ENCODE results near the gene LAMC1.
A peak's percentile ranks its signal among the peaks of the same experiment; 100 is the strongest.
"Not testable (repeated sequence)": the region's sequence is repeated elsewhere in the genome, so short reads cannot be mapped to it uniquely, and the experiment has no call there.

LAMC1 gene

DNA sequence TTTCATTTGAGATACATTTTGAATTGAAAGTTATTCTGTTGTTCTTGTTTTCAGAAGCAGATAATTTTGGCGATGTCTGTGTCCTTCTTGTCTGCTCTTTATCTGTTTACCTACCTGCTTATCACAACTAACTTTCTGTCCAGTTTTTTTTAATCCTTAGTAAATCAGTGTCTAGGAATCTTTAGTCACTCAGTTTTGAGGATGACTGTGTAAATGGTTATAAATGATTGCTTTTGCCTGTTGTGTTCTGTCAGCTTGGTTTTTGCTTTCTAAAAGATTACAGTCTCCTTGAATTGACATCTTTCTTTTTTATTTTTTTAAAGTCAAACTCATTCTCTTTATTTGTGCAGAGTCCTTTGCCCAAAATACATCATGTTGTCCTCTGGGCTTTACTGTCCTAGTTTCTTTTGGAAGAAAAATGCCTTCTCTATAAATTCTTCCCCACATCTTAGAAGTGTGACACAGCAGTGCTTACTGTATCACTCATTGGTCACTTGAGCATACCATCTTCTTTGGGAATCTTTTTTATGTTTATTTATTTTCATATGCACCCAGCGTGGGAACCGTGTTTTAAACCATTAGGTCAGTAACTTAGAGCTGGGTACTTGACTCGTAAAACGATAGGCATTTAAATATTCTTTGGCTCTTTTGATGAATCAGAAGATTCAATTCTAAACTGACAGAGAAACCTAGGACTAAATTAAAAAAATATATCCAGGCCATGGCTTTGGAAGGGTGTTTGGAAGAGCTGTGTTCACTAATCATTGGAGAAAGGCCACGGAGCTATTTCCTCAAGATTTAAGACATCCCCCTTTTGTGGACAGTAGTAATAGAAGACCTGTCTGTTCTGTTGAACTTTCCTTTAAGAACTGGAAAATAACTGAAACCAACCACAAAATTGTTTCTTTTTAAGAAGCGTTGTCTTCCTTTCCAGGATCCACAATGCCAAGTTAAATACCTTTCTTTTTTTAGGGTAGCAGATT is 20.9 kb downstream of the LAMC1 start:
- DNase-seq, result no peak

DNA sequence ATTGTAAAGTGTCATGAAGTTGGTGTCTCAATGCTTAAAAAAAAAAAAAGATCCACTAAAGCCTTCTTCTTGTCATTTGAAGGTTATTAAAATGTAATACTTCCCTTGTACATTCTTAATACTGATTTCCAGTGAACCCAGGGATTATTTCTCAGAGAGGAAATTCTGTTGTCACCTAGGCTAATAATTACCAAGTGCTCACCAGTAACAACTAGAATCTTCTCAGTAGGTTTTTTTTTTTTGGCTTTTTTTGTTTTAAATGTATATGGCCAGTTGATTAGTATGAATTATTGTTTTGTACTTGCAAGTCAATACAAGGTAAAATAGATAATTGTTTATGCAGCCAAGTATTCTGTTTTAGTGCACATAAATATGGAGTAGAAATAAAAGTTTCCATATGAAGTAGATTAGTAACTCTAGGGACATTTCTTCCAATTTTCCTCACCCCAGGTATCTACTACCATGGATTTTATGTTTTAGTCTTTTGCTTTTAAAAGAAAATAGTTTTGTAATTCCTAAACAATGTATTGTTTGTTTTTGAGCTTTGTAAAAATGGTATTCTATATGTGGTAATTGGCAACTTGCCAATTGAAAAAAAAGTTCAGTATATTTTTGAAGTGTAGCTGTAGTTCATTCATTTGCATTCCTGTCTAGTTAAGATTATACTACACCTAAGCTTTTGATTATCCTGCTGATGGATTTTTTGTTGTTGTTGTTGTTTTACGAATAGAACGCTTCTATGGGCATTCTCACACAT is 21.9 kb downstream of the LAMC1 start:
- no peak for DNase-seq

DNA sequence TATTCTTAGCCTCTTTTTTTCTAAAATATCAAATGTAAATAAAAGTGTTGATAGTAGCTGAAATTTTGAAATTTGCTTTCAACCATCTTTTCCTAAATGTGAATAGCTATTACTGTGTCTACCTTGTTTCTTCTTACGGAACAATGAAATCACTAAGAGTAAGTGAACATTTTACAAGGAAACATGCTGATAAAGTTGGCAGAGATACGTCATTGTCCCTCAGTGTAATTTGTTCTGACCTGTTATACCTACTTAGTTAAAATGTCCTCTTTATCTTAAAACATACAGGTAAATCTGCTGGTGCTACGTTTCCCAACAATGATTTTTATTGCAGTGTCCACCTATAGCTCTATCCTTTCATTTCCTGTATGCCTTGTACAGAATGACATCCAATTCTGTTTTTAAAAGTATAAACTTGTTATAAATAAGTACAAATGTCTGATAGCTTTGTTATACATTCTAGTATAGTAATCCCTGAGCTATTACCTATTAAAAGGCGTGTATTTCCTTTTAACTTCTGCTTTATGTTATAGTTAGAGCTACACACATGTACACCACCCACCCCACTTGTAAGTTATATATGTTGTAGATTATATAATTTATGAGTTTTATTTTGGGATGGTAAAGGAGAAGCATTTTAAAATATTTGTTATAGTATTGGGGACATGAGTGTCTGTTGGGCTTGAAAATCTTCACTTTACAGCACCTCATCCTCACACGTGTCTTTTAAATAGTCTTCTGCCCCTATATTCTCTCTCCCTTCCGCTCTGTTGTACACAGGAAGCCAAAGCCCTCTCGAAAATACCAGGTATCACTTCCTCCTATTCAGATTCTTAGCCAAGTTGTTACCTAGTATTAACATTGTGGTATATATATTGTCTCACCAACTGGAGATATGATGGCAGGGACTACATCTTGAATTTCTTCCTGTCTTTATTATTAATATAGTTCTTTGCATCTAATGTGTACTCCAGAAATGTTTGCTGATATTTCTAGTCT is 25.2 kb downstream of the LAMC1 start:
- no peak for DNase-seq

DNA sequence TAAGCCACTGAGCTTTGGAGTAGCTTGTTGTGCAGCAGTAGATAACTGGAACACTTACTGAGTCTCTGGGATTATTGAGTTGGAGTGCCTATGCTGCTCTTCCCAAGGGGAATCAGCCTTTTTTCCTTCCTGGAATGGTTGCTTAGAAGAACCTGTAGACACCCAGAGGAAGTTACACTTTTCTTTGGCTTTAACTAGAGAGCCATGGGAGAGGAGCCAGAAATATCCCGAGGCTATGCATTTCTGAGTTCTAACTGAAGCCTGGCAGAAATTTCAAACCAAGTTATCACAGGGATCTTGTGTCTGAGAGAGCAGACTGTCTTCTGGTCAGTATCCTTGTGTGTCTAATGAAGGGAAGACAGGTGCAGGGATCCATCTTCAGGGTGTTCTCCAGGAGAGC is 28.3 kb downstream of the LAMC1 start:
- no peak for DNase-seq

DNA sequence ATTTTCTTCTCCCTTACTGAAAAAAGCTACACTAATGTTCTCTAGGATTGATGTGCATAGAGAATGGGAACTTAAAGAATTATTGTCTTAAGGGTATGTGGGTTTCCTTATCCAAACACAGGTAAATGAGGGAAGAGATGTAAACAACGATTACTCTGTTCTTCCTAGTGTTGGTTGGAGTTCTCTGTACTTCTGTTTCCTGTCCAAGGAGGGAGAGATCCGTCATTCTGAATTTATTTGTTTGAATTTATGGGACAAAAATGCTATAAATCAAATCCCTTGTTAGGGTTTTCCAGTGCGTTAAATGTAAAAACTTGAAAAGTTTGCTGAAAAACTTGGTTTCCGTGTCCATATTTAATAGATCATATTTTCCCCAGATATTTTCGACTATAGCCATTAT is 29.6 kb downstream of the LAMC1 start:
- DNase-seq, result no peak

DNA sequence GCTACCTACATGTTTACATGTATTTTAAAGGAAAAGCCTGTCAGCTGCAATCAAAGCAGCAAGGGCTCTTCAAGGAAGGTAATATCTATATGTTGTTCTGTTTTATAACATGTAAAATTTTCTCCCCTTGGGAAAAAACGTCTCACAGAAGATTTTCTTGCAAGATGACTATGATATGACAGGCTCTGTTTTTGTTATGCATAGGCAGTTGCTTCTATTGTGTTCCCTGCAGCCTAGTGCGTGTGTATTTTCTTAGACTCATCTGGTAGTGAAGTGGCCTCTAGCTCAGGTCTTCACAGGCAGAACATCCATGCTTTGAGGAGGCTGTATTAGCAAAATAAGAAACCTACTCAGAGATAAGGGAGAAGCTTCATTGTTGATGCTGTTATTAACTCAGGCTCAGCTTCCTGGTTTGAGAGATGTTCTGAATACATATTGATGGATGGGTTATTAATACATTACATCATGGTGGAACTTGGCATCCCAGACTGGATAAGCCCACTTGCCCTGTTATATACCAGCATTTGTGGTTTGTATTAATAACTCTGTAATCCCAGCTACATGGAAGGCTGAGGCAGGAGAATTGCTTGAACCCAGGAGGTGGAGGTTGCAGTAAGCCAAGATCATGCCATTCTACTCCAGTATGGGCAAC is 35.8 kb downstream of the LAMC1 start:
- no peak for DNase-seq

DNA sequence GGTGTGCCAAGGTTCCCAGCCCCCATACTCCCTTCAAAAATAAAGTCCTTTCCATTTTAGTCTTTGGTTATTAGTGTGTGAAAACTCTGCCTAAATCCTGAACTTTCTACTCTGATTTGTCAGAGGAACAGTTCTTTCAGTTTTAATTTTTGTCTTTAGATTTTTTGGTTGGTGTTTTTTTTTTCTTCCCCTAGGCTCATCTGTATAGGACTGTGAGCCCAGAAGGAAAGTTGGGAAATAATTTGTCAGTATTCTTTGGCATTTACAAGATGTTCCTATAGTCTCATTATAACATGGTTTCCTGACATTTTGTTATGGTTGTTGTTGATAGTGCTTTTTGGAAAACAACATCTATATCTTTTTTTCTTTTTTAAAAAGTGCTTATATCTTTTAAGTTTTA is 38.0 kb downstream of the LAMC1 start:
- DNase-seq, result no peak

DNA sequence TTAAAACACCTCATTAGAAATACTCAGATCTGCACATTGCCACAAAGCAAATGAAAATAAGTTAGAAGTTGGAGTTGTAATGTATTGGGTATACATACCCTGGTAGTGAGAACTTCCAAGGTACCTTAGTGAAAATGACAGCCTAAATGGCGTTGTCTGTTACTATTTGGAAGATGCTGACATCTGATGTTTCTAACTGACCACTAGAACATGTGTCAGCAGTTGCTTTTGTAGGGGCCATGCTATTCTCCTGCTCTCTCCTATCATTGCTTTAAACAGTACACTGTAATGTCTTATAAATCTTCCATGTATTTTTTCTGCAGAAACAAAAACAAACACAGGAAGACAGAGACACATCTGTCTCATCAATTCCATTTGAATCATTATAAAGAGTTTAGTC is 40.1 kb downstream of the LAMC1 start:
- no peak for DNase-seq

DNA sequence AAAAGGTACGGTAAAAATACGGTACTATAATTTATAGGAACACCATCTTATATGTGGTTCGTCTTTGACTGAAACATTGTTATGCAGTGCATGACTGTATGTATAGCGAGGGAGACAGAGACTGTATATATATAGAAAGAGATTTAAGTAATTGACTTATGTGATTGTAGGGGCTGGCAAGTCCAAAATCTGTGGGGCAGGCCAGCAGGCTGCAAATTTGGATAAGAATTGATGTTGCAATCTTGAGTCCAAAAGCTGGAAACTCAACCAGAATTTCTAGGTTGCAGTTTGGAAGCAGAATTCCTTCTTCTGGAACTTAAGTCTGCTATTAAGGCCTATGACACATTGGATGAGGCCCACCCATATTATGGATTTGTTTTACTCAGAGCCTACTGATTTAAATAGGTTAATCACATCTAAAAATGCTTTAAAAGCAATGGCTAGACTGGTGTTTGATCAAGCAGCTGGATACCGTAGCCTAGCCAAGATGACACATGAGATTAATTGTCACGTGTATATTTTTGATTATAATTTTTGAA is 42.0 kb downstream of the LAMC1 start:
- DNase-seq, result no peak

DNA sequence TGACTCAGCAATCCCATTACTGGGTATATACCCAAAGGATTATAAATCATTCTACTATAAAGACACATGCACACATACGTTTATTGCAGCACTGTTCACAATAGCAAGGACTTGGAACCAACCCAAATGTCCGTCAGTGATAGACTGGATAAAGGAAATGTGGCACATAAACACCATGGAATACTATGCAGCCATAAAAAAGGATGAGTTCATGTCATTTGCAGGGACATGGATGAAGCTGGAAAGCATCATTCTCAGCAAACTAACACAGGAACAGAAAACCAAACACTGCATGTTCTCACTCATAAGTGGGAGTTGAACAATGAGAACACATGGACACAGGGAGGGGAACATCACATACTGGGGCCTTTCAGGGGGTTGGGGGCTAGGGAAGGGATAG is 43.2 kb downstream of the LAMC1 start:
- not testable (repeated sequence) for DNase-seq

DNA sequence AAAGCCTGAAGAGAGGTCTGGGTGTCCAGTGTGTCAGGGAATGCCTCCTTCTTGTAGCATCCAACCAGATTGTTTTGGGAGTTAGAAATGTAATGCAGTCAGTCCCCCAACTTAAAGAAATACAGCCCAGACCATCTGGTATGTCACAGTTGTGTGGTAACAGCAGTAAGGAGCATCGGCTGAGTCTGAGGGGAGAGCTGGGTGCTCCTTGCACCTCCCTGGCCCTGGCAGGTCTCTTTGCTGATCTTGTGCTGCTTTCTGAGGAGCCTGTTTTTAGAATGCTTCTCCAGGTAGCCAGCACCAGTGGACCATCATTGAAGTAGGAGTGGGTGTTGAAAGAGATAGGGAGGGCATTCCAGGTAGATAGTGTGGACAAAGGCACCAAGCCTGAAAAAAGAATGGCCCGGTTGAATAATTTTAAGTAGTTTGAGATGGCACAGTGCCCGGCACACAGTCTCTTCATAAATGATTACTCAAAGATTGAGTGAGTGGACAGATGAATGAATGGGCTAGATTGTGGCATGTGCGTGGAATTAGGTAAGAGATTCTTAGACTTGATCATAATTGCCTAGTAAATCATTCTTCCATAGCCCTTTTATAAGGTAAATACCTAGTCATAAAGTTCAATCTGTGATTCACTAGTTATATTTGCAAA is 46.5 kb downstream of the LAMC1 start:
- DNase-seq, result no peak

DNA sequence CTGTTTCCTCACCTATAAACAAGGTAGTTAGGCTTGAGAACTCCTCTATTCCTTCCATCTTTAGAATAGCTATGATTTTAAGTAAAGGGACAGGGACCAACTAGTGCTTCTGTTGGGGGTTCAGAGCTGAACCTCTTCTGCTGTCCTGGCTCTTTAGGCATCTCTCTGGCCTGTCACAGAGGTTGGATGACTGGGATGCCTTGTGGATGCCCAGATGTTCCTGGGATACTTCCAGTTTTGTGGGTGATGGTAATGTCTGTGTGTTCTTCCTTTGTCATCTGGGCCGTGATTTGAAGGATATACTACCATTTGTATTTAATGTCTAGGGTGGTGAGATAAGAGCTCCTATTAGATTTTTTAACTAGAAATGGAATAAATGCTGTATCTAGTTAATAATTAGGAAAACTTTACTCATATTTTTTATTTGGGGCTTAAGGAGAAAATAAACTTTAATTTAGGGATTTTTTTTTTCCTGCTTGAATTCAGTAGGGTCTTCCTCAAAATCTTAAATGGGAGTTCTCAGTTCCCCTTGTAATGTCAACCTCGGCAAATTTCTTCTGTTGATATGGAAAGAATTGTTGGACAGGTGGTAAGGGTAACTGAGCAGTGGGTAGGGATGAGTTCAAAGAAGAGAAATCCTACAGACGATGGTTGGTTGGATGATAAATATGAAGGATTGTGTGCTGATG is 47.2 kb downstream of the LAMC1 start:
- no peak for DNase-seq

DNA sequence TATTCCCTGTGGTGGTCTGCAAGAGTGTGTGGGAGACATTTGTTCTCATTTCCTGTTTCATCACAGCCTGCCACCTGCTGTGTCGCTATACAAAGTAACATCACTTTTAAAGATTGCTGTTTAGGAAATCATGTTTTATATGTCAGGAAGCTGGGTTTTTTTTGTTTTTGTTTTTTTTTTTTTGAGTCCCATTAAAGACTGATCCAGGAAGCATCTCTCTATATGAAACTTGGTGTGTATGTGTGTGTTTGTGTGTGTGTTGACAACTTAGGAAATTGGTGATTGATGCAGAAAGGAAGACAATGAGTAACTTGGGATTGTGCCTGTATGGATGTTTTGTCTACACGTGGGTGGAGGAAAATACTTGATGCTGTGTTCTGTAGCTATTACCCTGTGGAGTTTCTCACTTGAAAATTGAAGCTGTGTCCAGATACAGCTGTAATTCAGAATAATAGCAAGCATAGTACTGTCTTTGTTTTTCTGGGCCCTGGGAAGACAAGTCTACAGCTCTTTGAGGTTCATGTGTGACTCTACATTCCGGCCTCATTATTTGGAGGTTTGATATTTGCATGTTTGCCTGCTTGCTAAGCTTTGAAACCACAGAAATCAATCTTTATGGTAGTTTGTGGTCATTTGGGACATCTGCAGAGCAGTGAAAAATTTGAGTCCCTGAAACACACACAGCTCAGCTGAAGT is 47.9 kb downstream of the LAMC1 start:
- peak; percentile 28 for DNase-seq

DNA sequence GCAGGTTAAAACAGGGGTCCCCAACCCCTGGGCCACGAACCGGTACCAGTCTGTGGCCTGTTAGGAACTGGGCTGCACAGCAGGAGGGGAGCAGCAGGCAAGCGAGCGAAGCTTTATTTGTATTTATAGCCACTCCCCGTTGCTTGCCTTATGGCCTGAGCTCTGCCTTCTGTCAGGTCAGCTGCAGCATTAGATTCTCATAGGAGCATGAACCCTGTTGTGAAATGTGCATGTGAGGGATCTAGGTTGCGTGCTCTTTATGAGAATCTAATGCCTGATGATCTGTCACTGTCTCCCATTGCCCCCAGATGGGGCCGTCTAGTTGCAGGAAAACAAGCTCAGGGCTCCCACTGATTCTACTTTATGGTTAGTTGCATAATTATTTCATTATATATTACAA is 49.4 kb downstream of the LAMC1 start:
- DNase-seq, result not testable (repeated sequence)

DNA sequence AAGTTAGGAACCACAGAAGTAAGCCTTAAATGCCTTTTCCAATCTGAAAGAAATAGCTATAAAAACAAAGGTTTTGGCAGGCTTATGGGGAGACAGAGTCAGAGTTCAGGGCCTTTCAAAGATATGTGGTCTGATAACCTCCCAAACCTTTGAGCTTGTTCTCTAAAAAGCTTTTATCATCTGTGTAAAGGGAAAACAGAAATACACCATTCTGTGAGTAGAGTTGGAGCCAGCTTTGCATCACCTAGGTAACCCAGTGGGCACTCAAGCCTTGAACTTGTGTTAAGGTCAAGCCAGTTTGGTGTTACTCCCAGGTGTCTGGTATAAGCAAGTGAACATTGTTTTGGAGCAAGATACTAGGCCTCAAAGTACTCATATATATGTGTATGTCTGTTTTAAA is 50.1 kb downstream of the LAMC1 start:
- DNase-seq, result no peak

DNA sequence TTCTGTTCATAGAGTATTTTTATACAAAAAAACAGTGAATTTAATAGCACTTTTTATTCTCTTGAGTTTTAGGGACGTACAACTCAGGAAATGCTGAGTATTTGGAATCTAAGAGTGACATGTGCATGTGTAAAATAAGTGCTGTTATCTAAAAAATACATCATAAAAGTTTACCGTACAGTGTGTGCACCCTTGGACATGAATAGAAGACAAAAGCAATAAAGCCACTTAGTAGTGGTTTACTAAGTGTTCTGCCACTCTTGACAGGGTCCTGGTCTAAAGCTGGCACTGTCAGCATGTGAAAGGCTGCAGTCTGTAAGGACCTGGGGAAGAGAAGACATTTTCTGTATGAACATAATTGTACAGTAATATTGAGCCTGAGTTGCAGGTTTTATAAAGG is 51.0 kb downstream of the LAMC1 start:
- no peak for DNase-seq

DNA sequence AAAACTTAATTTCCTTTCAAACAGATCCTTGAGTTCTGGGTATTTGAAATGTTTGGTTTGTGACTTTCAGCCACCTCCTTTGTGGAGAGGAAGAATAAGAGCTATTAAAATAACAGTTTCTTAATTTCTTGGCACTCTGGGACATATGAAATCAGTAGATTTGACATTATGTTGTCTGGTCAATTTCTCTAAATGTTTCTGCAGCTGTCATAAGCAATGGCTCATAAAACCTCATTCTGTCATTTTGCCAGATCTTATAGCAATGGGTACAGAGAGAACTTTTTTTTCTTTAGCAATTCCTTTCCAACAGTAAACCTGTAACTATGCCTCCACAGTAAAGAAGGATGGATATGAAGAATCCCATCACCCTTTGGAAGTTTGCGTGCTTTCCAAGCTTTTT is 52.6 kb downstream of the LAMC1 start:
- no peak for DNase-seq

DNA sequence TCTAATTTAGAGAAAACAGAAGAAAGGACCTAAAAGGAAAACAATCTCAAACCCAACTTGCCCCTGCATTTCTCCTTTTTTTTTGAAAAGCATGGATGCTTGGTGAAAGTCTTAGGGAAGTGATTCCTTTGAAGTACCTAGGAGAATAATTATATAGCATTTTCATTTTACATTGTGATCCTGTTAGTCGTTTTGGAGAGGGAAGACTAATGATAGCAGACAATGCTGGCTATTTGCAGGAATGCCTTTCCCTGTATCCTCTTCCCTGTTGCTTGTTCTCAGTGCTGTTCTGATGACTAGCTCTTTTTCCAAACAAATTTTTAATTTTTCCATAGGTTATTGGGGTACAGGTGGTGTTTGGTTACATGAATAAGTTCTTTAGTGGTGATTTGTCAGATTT is 53.9 kb downstream of the LAMC1 start:
- no peak for DNase-seq

DNA sequence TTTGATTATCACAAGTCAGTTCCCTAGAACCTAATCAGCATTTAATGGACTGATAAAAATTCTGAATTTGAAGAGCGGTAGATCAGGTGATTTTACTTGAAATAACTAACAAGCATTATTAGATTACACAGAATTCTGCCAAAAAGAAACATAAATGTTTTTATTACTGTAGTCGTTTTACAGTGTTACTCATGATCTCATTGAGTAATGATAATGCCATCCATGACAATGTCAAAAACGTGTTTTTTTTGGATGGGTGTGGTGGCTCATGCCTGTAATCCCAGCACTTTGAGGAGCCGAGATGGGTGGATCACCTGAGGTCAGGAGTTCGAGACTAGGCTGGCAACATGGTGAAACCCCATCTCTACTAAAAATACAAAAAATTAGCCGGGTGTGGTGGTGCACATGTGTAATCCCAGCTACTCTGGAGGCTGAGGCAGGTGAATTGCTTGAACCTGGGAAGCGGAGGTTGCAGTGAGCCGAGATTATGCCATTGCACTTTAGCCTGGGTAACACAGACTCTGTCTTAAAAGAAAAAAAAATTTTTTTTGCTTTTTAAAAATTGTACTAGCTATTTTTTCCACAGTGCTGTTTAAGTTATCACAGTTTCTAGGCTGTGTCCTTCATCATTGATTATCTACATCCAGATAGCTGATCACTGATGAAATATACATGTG is 56.6 kb downstream of the LAMC1 start:
- DNase-seq, result no peak

DNA sequence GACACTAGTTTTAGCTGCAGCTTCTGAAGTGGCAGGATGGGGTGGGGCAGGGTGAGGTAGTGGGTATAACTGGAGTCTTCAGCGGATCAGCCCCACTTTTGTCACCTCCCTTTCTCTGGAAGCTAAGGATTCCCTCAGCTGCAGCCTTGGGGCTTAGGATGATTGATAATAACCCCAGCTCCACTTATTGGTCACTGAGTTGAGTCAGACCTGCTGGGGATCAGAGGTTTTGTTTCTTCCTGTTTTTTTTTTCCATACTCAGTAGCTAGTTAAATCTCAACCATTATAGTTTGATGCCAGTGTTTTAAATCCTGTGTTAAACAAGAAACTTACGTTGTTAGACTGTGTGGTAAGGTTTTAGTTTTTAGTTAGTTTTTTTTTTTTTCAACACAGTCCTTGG is 57.2 kb downstream of the LAMC1 start:
- DNase-seq, result no peak

Data from left hindlimb (tissue), 1 donor.